ENCODE measurements around the gene BRCA2.

Gene BRCA2

GRCh38 chr13:32383836-32384618, 68.7 kb downstream of the BRCA2 start:
- no peak for TF ChIP-seq CTCF (IDR thresholded peaks at IDR 0.05; ENCODE audit: low read depth, low read length)
- DNase-seq (ENCODE audit: low read depth in 2 of 2) = no peak
- H3K4me3 ChIP-seq (replicated peaks in 1 of 2; ENCODE audit: low read depth in 2 of 2, low read length in 2 of 2) = no peak overlapping the region

DNA sequence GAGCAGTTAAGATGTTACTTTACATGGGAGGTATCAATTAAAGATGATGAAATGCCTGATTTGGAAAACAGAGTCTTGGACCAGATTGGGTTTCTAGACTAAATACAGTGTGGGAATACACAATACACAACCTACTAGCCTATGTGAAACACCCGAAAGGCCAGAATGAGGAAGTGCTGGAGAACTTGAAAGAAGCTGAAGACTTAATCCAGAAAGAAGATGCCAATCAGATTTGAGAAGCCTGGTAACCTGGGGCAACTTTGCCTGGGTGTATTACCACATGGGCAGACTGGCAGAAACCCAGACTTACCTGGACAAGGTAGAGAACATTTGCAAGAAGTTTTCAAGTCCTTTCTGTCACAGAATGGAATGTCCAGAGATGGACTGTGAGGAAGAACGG, 69.4 kb downstream of the BRCA2 start:
- no peak for TF ChIP-seq CTCF (IDR thresholded peaks at IDR 0.05; ENCODE audit: low read depth, low read length)
- DNase-seq (ENCODE audit: low read depth in 2 of 2) = no peak
- no peak overlapping the region for H3K4me3 ChIP-seq (replicated peaks in 1 of 2; ENCODE audit: low read depth in 2 of 2, low read length in 2 of 2)

- DNase-seq (ENCODE audit: low read depth in 2 of 2) = no peak
- H3K4me3 ChIP-seq (replicated peaks in 1 of 2; ENCODE audit: low read depth in 2 of 2, low read length in 2 of 2) = no peak overlapping the region
- no peak for TF ChIP-seq CTCF (IDR thresholded peaks at IDR 0.05; ENCODE audit: low read depth, low read length)
Observed at GRCh38 chr13:32385410-32385809, 70.1 kb downstream of the BRCA2 start.

- H3K4me3 ChIP-seq (replicated peaks in 1 of 2; ENCODE audit: low read depth in 2 of 2, low read length in 2 of 2) = no peak overlapping the region
- no peak for DNase-seq (ENCODE audit: low read depth in 2 of 2)
- no peak for TF ChIP-seq CTCF (IDR thresholded peaks at IDR 0.05; ENCODE audit: low read depth, low read length)
Observed at GRCh38 chr13:32390048-32390447, 74.7 kb downstream of the BRCA2 start.

GRCh38 chr13:32390484-32390883, 75.2 kb downstream of the BRCA2 start:
- DNase-seq (ENCODE audit: low read depth in 2 of 2) = no peak
- no peak for TF ChIP-seq CTCF (IDR thresholded peaks at IDR 0.05; ENCODE audit: low read depth, low read length)
- no peak overlapping the region for H3K4me3 ChIP-seq (replicated peaks in 1 of 2; ENCODE audit: low read depth in 2 of 2, low read length in 2 of 2)

GRCh38 chr13:32391101-32391619, 75.9 kb downstream of the BRCA2 start:
- DNase-seq (ENCODE audit: low read depth in 2 of 2) = peak in 1 of 2 donors; percentile 10
- no peak overlapping the region for H3K4me3 ChIP-seq (replicated peaks in 1 of 2; ENCODE audit: low read depth in 2 of 2, low read length in 2 of 2)
- TF ChIP-seq CTCF (IDR thresholded peaks at IDR 0.05; ENCODE audit: low read depth, low read length) = no peak
